GM12891 (cell line): Measurements from ENCODE around the gene TBL2.

Experiments
- POLR2A ChIP-seq: IDR thresholded peaks from 2 replicates; pipeline ENCODE4 v1.6.1; 2011; ENCODE audit warnings: low read depth, low read length, control low read depth
- TAF1 ChIP-seq: IDR thresholded peaks from 2 replicates; pipeline ENCODE4 v1.6.1; 2011; ENCODE audit warnings: low read depth, low read length, control low read depth

- TF ChIP-seq TAF1 (no peak), POLR2A (no peak)
Measured at GRCh38 chr7:73565675-73566340, 12.6 kb downstream of the TBL2 start.
